ENCODE data around the gene NTPCR.
"Not testable (repeated sequence)": the region's sequence is repeated elsewhere in the genome, so short reads cannot be mapped to it uniquely, and the experiment has no call there.

The NTPCR gene

GRCh38 chr1:232995189-232995588 is 44.8 kb downstream of the NTPCR start:
- Mint-ChIP-seq H3K36me3 (ENCODE audit: insufficient read depth) (peaks cover 45% of the 10 kb centered on the region), H3K4me1 (peaks cover 5% of the 10 kb centered on the region), H3K27me3 (no peaks in the 10 kb centered on the region), H3K4me3 (no peak overlapping the region), H3K9me3 (no peaks in the 10 kb centered on the region), H3K27ac (ENCODE audit: low read depth) (no peak overlapping the region)
- DNase-seq (ENCODE audit: low spot score in 2 of 2) (no peak), ATAC-seq (replicated peaks; ENCODE audit: extremely low read depth, poor library complexity, severe bottlenecking) (no peak)

- no peak overlapping the region for H3K27ac Mint-ChIP-seq (ENCODE audit: low read depth)
- DNase-seq (ENCODE audit: low spot score in 2 of 2), result no peak
- ATAC-seq (replicated peaks; ENCODE audit: extremely low read depth, poor library complexity, severe bottlenecking), result no peak
- peaks cover under 1% of the 10 kb centered on the region for H3K4me1 Mint-ChIP-seq
- no peaks in the 10 kb centered on the region for H3K27me3 Mint-ChIP-seq
- peaks cover 50% of the 10 kb centered on the region for H3K36me3 Mint-ChIP-seq (ENCODE audit: insufficient read depth)
- no peaks in the 10 kb centered on the region for H3K9me3 Mint-ChIP-seq
- H3K4me3 Mint-ChIP-seq, result no peak overlapping the region
Measured at GRCh38 chr1:232996143-232996542, 45.7 kb downstream of the NTPCR start.

GRCh38 chr1:232998138-232998537 is 47.7 kb downstream of the NTPCR start:
- H3K27me3 Mint-ChIP-seq, result no peaks in the 10 kb centered on the region
- no peak overlapping the region for H3K27ac Mint-ChIP-seq (ENCODE audit: low read depth)
- peaks cover 46% of the 10 kb centered on the region for H3K36me3 Mint-ChIP-seq (ENCODE audit: insufficient read depth)
- H3K4me1 Mint-ChIP-seq, result no peaks in the 10 kb centered on the region
- ATAC-seq (replicated peaks; ENCODE audit: extremely low read depth, poor library complexity, severe bottlenecking) (no peak), DNase-seq (ENCODE audit: low spot score in 2 of 2) (no peak)
- H3K9me3 Mint-ChIP-seq, result no peaks in the 10 kb centered on the region
- H3K4me3 Mint-ChIP-seq, result no peak overlapping the region

- ATAC-seq (replicated peaks; ENCODE audit: extremely low read depth, poor library complexity, severe bottlenecking) (no peak), DNase-seq (ENCODE audit: low spot score in 2 of 2) (no peak)
- Mint-ChIP-seq H3K27me3 (no peaks in the 10 kb centered on the region), H3K36me3 (ENCODE audit: insufficient read depth) (peaks cover 42% of the 10 kb centered on the region), H3K27ac (ENCODE audit: low read depth) (no peak overlapping the region), H3K4me3 (no peak overlapping the region), H3K9me3 (no peaks in the 10 kb centered on the region), H3K4me1 (no peaks in the 10 kb centered on the region)
Measured at GRCh38 chr1:232998646-232999045, 48.2 kb downstream of the NTPCR start.

- Mint-ChIP-seq H3K9me3 (no peaks in the 10 kb centered on the region), H3K4me1 (no peaks in the 10 kb centered on the region), H3K36me3 (ENCODE audit: insufficient read depth) (peaks cover 36% of the 10 kb centered on the region), H3K4me3 (no peak overlapping the region), H3K27ac (ENCODE audit: low read depth) (no peak overlapping the region), H3K27me3 (no peaks in the 10 kb centered on the region)
- DNase-seq (ENCODE audit: low spot score in 2 of 2) (no peak), ATAC-seq (replicated peaks; ENCODE audit: extremely low read depth, poor library complexity, severe bottlenecking) (no peak)
Measured at GRCh38 chr1:232999956-233000625, 49.7 kb downstream of the NTPCR start.

GRCh38 chr1:233003638-233004037 is 53.2 kb downstream of the NTPCR start:
- not testable (repeated sequence) for H3K4me1 Mint-ChIP-seq; H3K4me3 Mint-ChIP-seq; ATAC-seq (replicated peaks; ENCODE audit: extremely low read depth, poor library complexity, severe bottlenecking); H3K27me3 Mint-ChIP-seq; H3K9me3 Mint-ChIP-seq; DNase-seq (ENCODE audit: low spot score in 2 of 2); H3K27ac Mint-ChIP-seq (ENCODE audit: low read depth)
- H3K36me3 Mint-ChIP-seq (ENCODE audit: insufficient read depth), result peaks cover 23% of the 10 kb centered on the region

GRCh38 chr1:233004451-233004850 is 54.0 kb downstream of the NTPCR start:
- Mint-ChIP-seq H3K4me3 (no peak overlapping the region), H3K27ac (ENCODE audit: low read depth) (no peak overlapping the region), H3K4me1 (no peaks in the 10 kb centered on the region), H3K9me3 (no peaks in the 10 kb centered on the region), H3K27me3 (no peaks in the 10 kb centered on the region), H3K36me3 (ENCODE audit: insufficient read depth) (peaks cover 21% of the 10 kb centered on the region)
- no peak for DNase-seq (ENCODE audit: low spot score in 2 of 2)
- ATAC-seq (replicated peaks; ENCODE audit: extremely low read depth, poor library complexity, severe bottlenecking), result no peak

GRCh38 chr1:233005156-233005555 is 54.7 kb downstream of the NTPCR start:
- Mint-ChIP-seq H3K4me3 (no peak overlapping the region), H3K27ac (ENCODE audit: low read depth) (no peak overlapping the region), H3K36me3 (ENCODE audit: insufficient read depth) (peaks cover 15% of the 10 kb centered on the region), H3K4me1 (no peaks in the 10 kb centered on the region), H3K9me3 (no peaks in the 10 kb centered on the region), H3K27me3 (no peaks in the 10 kb centered on the region)
- ATAC-seq (replicated peaks; ENCODE audit: extremely low read depth, poor library complexity, severe bottlenecking) (no peak), DNase-seq (ENCODE audit: low spot score in 2 of 2) (no peak)

- DNase-seq (ENCODE audit: low spot score in 2 of 2), result no peak
- no peak for ATAC-seq (replicated peaks; ENCODE audit: extremely low read depth, poor library complexity, severe bottlenecking)
Measured at GRCh38 chr1:233005703-233006102, 55.3 kb downstream of the NTPCR start.

GRCh38 chr1:233006108-233006507 is 55.7 kb downstream of the NTPCR start:
- no peak overlapping the region for H3K27ac Mint-ChIP-seq (ENCODE audit: low read depth)
- peaks cover 12% of the 10 kb centered on the region for H3K36me3 Mint-ChIP-seq (ENCODE audit: insufficient read depth)
- no peak for ATAC-seq (replicated peaks; ENCODE audit: extremely low read depth, poor library complexity, severe bottlenecking)
- no peaks in the 10 kb centered on the region for H3K9me3 Mint-ChIP-seq
- H3K27me3 Mint-ChIP-seq, result no peaks in the 10 kb centered on the region
- no peaks in the 10 kb centered on the region for H3K4me1 Mint-ChIP-seq
- DNase-seq (ENCODE audit: low spot score in 2 of 2), result no peak
- H3K4me3 Mint-ChIP-seq, result no peak overlapping the region

More at GRCh38 chr1:233005703-233006102, 55.3 kb downstream of the NTPCR start:
- Mint-ChIP-seq H3K9me3 (no peaks in the 10 kb centered on the region), H3K4me1 (no peaks in the 10 kb centered on the region), H3K27me3 (no peaks in the 10 kb centered on the region), H3K36me3 (ENCODE audit: insufficient read depth) (peaks cover 14% of the 10 kb centered on the region), H3K4me3 (no peak overlapping the region), H3K27ac (ENCODE audit: low read depth) (no peak overlapping the region)

- Mint-ChIP-seq H3K4me3 (no peak overlapping the region), H3K9me3 (no peaks in the 10 kb centered on the region), H3K36me3 (ENCODE audit: insufficient read depth) (peaks cover 12% of the 10 kb centered on the region), H3K4me1 (no peaks in the 10 kb centered on the region), H3K27me3 (no peaks in the 10 kb centered on the region), H3K27ac (ENCODE audit: low read depth) (no peak overlapping the region)
- no peak for ATAC-seq (replicated peaks; ENCODE audit: extremely low read depth, poor library complexity, severe bottlenecking)
- no peak for DNase-seq (ENCODE audit: low spot score in 2 of 2)
Measured at GRCh38 chr1:233006541-233006973, 56.1 kb downstream of the NTPCR start.

GRCh38 chr1:233010146-233010545 is 59.7 kb downstream of the NTPCR start:
- ATAC-seq (replicated peaks; ENCODE audit: extremely low read depth, poor library complexity, severe bottlenecking) (no peak), DNase-seq (ENCODE audit: low spot score in 2 of 2) (no peak)
- Mint-ChIP-seq H3K4me1 (no peaks in the 10 kb centered on the region), H3K36me3 (ENCODE audit: insufficient read depth) (peaks cover 12% of the 10 kb centered on the region), H3K9me3 (no peaks in the 10 kb centered on the region), H3K4me3 (no peak overlapping the region), H3K27ac (ENCODE audit: low read depth) (no peak overlapping the region), H3K27me3 (no peaks in the 10 kb centered on the region)

GRCh38 chr1:233012021-233012420 is 61.6 kb downstream of the NTPCR start:
- no peaks in the 10 kb centered on the region for H3K27me3 Mint-ChIP-seq
- no peak overlapping the region for H3K4me3 Mint-ChIP-seq
- H3K4me1 Mint-ChIP-seq, result no peaks in the 10 kb centered on the region
- ATAC-seq (replicated peaks; ENCODE audit: extremely low read depth, poor library complexity, severe bottlenecking) (no peak), DNase-seq (ENCODE audit: low spot score in 2 of 2) (no peak)
- H3K36me3 Mint-ChIP-seq (ENCODE audit: insufficient read depth), result peaks cover 14% of the 10 kb centered on the region
- H3K27ac Mint-ChIP-seq (ENCODE audit: low read depth), result no peak overlapping the region
- no peaks in the 10 kb centered on the region for H3K9me3 Mint-ChIP-seq
